Heart left ventricle (tissue), 16 donors: ENCODE measurements around the gene C2orf81. TPM values are rescaled to one million over a fixed set of nuclear protein-coding genes. Genes with fewer than 3 reads are reported as not detected.
A peak's percentile ranks its signal among the peaks of the same experiment; 100 is the strongest.

Source experiments
- ATAC-seq, 4 donors: fragments of 200-7000 bp; cut with Tn5 transposase; one replicate each; pipeline ENCODE4 v1.9.1; 2020 to 2022; ENCODE audit warnings: moderate library complexity in 4 of 4, mild to moderate bottlenecking in 3 of 4, moderate number of reproducible peaks in 1 of 4
- DNase-seq, 5 donors: peaks; one replicate each; pipeline ENCODE4 v3.0.0-alpha.2; 2020
- H3K27ac ChIP-seq, 12 donors: fragments of 200-600 bp; sonication (generic) in 4 of 12; one replicate each; pipeline versions ENCODE4 v1.5.0 to v1.8.0; 2016 to 2022; ENCODE audit warnings: mild to moderate bottlenecking in 2 of 12
- H3K27me3 ChIP-seq, 9 donors: fragments of 200-600 bp; sonication (generic) in 2 of 9; one replicate each; pipeline versions ENCODE4 v1.5.1 to v1.8.0; 2016 to 2022; ENCODE audit warnings: mild to moderate bottlenecking in 3 of 9
- H3K36me3 ChIP-seq, 9 donors: fragments of 200-600 bp; sonication (generic) in 2 of 9; one replicate each; pipeline versions ENCODE4 v1.5.0 to v1.8.0; 2018 to 2022; ENCODE audit warnings: mild to moderate bottlenecking in 2 of 9
- H3K4me1 ChIP-seq, 12 donors: fragments of 200-600 bp; sonication (generic) in 4 of 12; one replicate each; pipeline versions ENCODE4 v1.5.0 to v1.8.0; 2016 to 2022; ENCODE audit warnings: mild to moderate bottlenecking in 3 of 12
- H3K4me3 ChIP-seq, 12 donors: fragments of 200-600 bp; sonication (generic) in 4 of 12; one replicate each; pipeline versions ENCODE4 v1.5.0 to v1.8.0; 2017 to 2022; ENCODE audit warnings: mild to moderate bottlenecking in 9 of 12, moderate library complexity in 4 of 12
- H3K9me3 ChIP-seq, 12 donors: fragments of 200-600 bp; sonication (generic) in 4 of 12; one replicate each; pipeline versions ENCODE4 v1.5.0 to v1.8.0; 2016 to 2022; ENCODE audit warnings: mild to moderate bottlenecking in 1 of 12
- CTCF ChIP-seq, 12 donors: fragments of 200-600 bp; sonication (generic) in 4 of 12; IDR thresholded peaks; one replicate each; pipeline versions ENCODE4 v1.5.0 to v1.8.0; 2018 to 2022; ENCODE audit warnings: antibody characterized with exemption in 12 of 12, mild to moderate bottlenecking in 5 of 12
- POLR2A ChIP-seq, 2 donors: fragments of 450-650 bp; IDR thresholded peaks; one replicate each; pipeline ENCODE4 v1.6.1; 2017; ENCODE audit warnings: antibody characterized with exemption in 2 of 2, mild to moderate bottlenecking in 2 of 2, moderate library complexity in 2 of 2
- WGBS, 4 donors: extraction: QIAGEN DNeasy Blood & Tissue Kit in 2 of 4; methylation state at CpG; one replicate each; pipeline versions ENCODE4 v1.1.5 to v1.1.7; 2013 to 2018; 5-methylcytosine and 5-hydroxymethylcytosine counted together
- intact Hi-C, 10 donors: fragments of 100-400 bp; cut with DNase I; formaldehyde crosslinking; loops; one replicate each; pipeline versions ENCODE4 v1.11.1 to v1.14.2; 2022
- polyA plus RNA-seq, 2 donors: library from polyadenylated mRNA; stranded (reverse); fragments of 200-250 nt; gene quantifications; one replicate each; pipeline ENCODE4 v1.2.3, GENCODE V29; 2013
- total RNA-seq, 9 donors: library from RNA; depleted of rRNA in 2 of 9; stranded (reverse); fragments of >200 nt in 2 of 9; fragmentation: NEBNext Ultra II Directional in 3 of 9; extraction: Animal tissue kit (Norgen Biotek cat#: 25700) in 3 of 9; gene quantifications; one replicate each; pipeline versions ENCODE4 v1.1.0 to v1.2.4, GENCODE V29; 2016 to 2023
- donor health status: ischemic (EF 13 %, LVEDD 7.1; RV severe dilation, severe dysfunction).
- donor health status: healthy with polysubstance abuse.
- donor health status: DM: no; HTN: yes; CAD: no.
- donor health status: DM: no; HTN: no; CAD: no.
- donor health status: ischemic (EF 25% LVEDD 6.9; RV normal size, moderate dysfunction).
- donor health status: ischemic (EF 25% LVEDD 5.7; RV mildly dilated, moderate dysfunction).
- donor health status: healthy.
- donor health status: DM: yes; HTN: yes; CAD: no.
- donor health status: ischemic (EF 35%, LVEDD 5.7; RV mildly dilated, moderate dysfunction).
- donor health status: nonischemic (EF 11% LVEDD 7.7; RV severe dilation, severe dysfunction).
- donor health status: DM: yes; HTN: yes; CAD: no.
- donor health status: PGD.
- donor health status: ischemic (EF 29% LVEDD 5.4; RV normal size, mild dysfunction).
- donor health status: nonischemic (EF 23%, LVEDD 6.1; RV moderate dilation, normal function).

C2orf81 gene
- total and polyA plus RNA-seq, 11 donors, result 0.48 to 2.3 (median 0.86) TPM

- intact Hi-C loops, result loop anchor here in 5 of 10 donors (5.0 to 10.0 kb wide), 4 partner anchors 60 to 140 kb away; no protein-coding TSS in a partner anchor
- H3K9me3 ChIP-seq, result no peaks in the 10 kb centered on the region
- peak overlapping the region in 10 of 12 donors; percentile 75 to 98 (median 85) for H3K4me3 ChIP-seq
- peaks cover 0 to 42% (median 35%) of the 10 kb centered on the region in 12 donors for H3K4me1 ChIP-seq
- TF ChIP-seq POLR2A (IDR thresholded peaks at IDR 0.05), result no peak
- no peak for TF ChIP-seq CTCF (IDR thresholded peaks at IDR 0.05)
- no peaks in the 10 kb centered on the region for H3K36me3 ChIP-seq
- DNase-seq, result no peak
- no peak for ATAC-seq
- WGBS, 4 donors, result 68 to 71% (median 70%) methylated on average over 13 of the region's 13 CpGs
- H3K27me3 ChIP-seq, result no peaks in the 10 kb centered on the region
- peak overlapping the region in 5 of 12 donors; percentile 91 to 98 (median 96) for H3K27ac ChIP-seq
Observed at GRCh38 chr2:74392449-74392743, 29.0 kb downstream of the C2orf81 start.

DNA sequence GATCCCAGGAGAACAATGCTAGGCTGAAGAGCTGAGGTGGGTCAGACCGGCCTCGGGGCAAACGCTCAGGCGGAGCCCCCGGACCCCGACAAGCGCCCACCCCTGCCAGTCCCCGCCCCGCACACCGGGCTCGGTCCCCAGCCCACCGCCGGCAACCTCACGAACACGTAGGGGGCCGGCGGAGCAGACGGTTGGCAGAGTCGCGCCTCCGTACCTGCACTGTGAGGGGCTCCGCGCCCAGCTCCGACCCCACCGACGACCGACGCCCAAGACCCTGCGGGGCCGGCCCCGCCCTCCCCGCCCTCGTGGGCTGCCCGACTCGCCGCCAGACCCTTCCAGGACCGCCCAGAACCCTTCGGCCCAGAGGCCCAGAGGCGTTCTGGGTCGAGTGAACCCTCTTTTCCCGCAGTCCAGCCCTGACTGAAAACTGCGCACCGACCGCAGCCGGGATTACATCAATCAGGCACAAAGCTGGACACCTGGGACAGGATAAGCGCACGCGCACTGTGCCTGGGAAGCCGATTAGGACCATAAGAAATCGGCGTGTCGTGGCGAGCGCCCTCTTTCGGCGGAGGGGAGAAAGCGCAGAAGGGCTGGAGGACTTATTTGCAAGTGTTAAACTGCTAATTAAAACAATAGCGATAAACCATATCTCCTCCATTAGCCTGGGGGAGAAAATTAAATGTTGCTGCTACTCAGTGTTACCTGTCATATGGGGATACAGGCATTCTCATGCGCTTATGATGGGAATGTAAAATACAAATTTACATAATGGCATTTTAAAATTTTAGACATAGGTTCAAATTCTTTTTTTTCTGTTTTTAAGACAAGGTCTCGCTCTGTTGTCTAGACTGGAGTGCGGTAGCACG is 29.6 kb downstream of the C2orf81 start:
- intact Hi-C loops, result loop anchor here in 5 of 10 donors (5.0 to 10.0 kb wide), 4 partner anchors 60 to 140 kb away; no protein-coding TSS in a partner anchor
- TF ChIP-seq CTCF (IDR thresholded peaks at IDR 0.05) (peak; percentile 94 to 99 (median 98)), POLR2A (IDR thresholded peaks at IDR 0.05) (peak in 1 of 2 donors; percentile 57)
- Histone ChIP-seq H3K27me3 (no peaks in the 10 kb centered on the region), H3K4me3 (peak overlapping the region; percentile 75 to 99 (median 87)), H3K27ac (peak overlapping the region; percentile 88 to 98 (median 93)), H3K4me1 (peaks cover 0 to 48% (median 41%) of the 10 kb centered on the region in 12 donors), H3K9me3 (no peaks in the 10 kb centered on the region), H3K36me3 (no peaks in the 10 kb centered on the region)
- WGBS, 4 donors, result 1 to 2% (median 1%) methylated on average over 28 to 62 of the region's 62 CpGs
- DNase-seq (peak; percentile 92 to 98 (median 93)), ATAC-seq (peak; percentile 72 to 87 (median 86))

DNA sequence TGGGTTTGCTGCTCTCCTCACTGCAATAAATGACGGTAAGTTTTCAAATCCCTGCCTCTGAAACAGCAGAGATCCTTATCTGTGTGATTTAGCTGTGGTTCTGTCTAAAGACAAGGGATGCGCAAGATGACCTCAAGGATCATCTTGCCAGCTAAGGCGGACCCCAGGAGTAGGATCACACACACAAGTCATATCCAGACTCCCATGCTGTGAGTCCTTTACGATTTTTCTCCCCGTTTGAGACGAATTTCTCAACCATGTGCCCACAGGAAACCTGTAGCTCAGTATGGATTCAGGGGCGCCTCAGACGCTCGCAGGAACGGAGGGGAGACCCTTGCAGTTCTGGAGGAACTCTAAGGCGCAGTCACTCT is 30.2 kb downstream of the C2orf81 start:
- H3K27me3 ChIP-seq, result no peaks in the 10 kb centered on the region
- no peaks in the 10 kb centered on the region for H3K36me3 ChIP-seq
- peak overlapping the region; percentile 75 to 99 (median 87) for H3K4me3 ChIP-seq
- no peak for TF ChIP-seq CTCF (IDR thresholded peaks at IDR 0.05)
- no peak for TF ChIP-seq POLR2A (IDR thresholded peaks at IDR 0.05)
- no peaks in the 10 kb centered on the region for H3K9me3 ChIP-seq
- intact Hi-C loops, result loop anchor here in 5 of 10 donors (5.0 to 10.0 kb wide), 4 partner anchors 59 to 139 kb away; no protein-coding TSS in a partner anchor
- DNase-seq (no peak), ATAC-seq (peak in 1 of 4 donors; percentile 11)
- peaks cover 0 to 54% (median 46%) of the 10 kb centered on the region in 12 donors for H3K4me1 ChIP-seq
- peak overlapping the region; percentile 88 to 98 (median 93) for H3K27ac ChIP-seq
- 0 to 1% (median 0%) methylated on average over 3 to 11 of the region's 11 CpGs for WGBS, 4 donors

DNA sequence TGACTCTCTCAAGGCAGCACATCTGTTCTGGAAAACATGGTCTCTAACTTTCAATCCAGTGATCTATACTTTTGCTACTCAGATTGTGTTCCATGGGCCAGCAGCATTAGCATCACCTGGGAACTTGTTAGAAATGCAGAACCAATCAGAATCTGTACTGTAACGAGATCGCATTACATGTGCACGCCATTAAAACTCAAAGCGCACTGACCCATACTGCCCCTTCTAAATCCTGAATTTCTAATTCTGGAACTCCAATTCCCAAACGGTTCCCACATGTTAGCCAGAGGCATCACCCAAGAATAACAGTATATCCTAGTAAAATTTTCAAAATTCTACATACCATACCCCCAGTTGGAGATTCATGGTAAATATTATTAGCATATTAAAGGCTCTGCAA is 30.8 kb downstream of the C2orf81 start:
- WGBS, 4 donors, result 54 to 67% (median 59%) methylated on average over 5 of the region's 5 CpGs
- no peaks in the 10 kb centered on the region for H3K27me3 ChIP-seq
- no peak for TF ChIP-seq POLR2A (IDR thresholded peaks at IDR 0.05)
- TF ChIP-seq CTCF (IDR thresholded peaks at IDR 0.05), result no peak
- H3K4me1 ChIP-seq, result peaks cover 0 to 60% (median 48%) of the 10 kb centered on the region in 12 donors
- DNase-seq (no peak), ATAC-seq (no peak)
- no peaks in the 10 kb centered on the region for H3K9me3 ChIP-seq
- H3K36me3 ChIP-seq, result peaks cover 0 to under 1% (median 0%) of the 10 kb centered on the region in 9 donors
- intact Hi-C loops, result loop anchor here in 5 of 10 donors (5.0 to 10.0 kb wide), 4 partner anchors 58 to 138 kb away; no protein-coding TSS in a partner anchor
- peak overlapping the region in 3 of 12 donors; percentile 93 to 97 (median 96) for H3K27ac ChIP-seq
- H3K4me3 ChIP-seq, result peak overlapping the region in 11 of 12 donors; percentile 75 to 99 (median 86)
